Measurements from ENCODE around the gene CYP3A5.
"Not testable (repeated sequence)": the region's sequence is repeated elsewhere in the genome, so short reads cannot be mapped to it uniquely, and the experiment has no call there.

The CYP3A5 gene

GRCh38 chr7:99679400-99680191, at the start of gene CYP3A5:
Gene CYP3A5 (minus strand): TSS chr7:99679996. CDS start chr7:99679896, 100 bp downstream.
- Histone ChIP-seq H2AFZ (ENCODE audit: low read length) (no peak within 1 kb of the TSS), H3K4me1 (ENCODE audit: low read length) (no peaks in the 10 kb centered on the region), H3K27me3 (replicated peaks; ENCODE audit: insufficient read depth, low read length) (no peaks in the 10 kb centered on the region), H3F3A (ENCODE audit: insufficient read depth, low read length) (no peaks in the 10 kb centered on the region), H3K4me3 (ENCODE audit: low read length) (no peak within 1 kb of the TSS), H3K9ac (ENCODE audit: low read length) (no peak within 1 kb of the TSS), H3K9me2 (replicated peaks; ENCODE audit: insufficient read depth, low read length) (no peaks in the 10 kb centered on the region), H3K36me3 (replicated peaks; ENCODE audit: insufficient read depth, low read length) (no peaks in the 10 kb centered on the region), H3K27ac (ENCODE audit: low read length) (no peak within 1 kb of the TSS), H3K79me2 (ENCODE audit: low read length) (no peaks in the 10 kb centered on the region), H4K20me1 (ENCODE audit: insufficient read depth, low read length) (no peaks in the 10 kb centered on the region), H3K4me2 (ENCODE audit: low read depth, low read length) (no peak within 1 kb of the TSS), H3K9me3 (replicated peaks; ENCODE audit: insufficient read depth, low read length) (no peaks in the 10 kb centered on the region)
- no peak for DNase-seq
- no peak for TF ChIP-seq EZH2phosphoT487 (IDR thresholded peaks at IDR 0.05; ENCODE audit: low read length)
- TF ChIP-seq CTCF (IDR thresholded peaks at IDR 0.05; ENCODE audit: low read length) = no peak
- TF ChIP-seq EZH2 (optimal IDR thresholded peaks at IDR 0.05; ENCODE audit: low read depth, low read length) = no peak

- H2AFZ ChIP-seq (ENCODE audit: low read length) = no peak overlapping the region
- no peaks in the 10 kb centered on the region for H4K20me1 ChIP-seq (ENCODE audit: insufficient read depth, low read length)
- H3K36me3 ChIP-seq (replicated peaks; ENCODE audit: insufficient read depth, low read length) = no peaks in the 10 kb centered on the region
- no peaks in the 10 kb centered on the region for H3K9me2 ChIP-seq (replicated peaks; ENCODE audit: insufficient read depth, low read length)
- H3K4me2 ChIP-seq (ENCODE audit: low read depth, low read length) = no peak overlapping the region
- DNase-seq = no peak
- H3K9me3 ChIP-seq (replicated peaks; ENCODE audit: insufficient read depth, low read length) = no peaks in the 10 kb centered on the region
- no peak overlapping the region for H3K27ac ChIP-seq (ENCODE audit: low read length)
- no peaks in the 10 kb centered on the region for H3K79me2 ChIP-seq (ENCODE audit: low read length)
- no peaks in the 10 kb centered on the region for H3F3A ChIP-seq (ENCODE audit: insufficient read depth, low read length)
- TF ChIP-seq CTCF (IDR thresholded peaks at IDR 0.05; ENCODE audit: low read length) (no peak), EZH2phosphoT487 (IDR thresholded peaks at IDR 0.05; ENCODE audit: low read length) (no peak), EZH2 (optimal IDR thresholded peaks at IDR 0.05; ENCODE audit: low read depth, low read length) (no peak)
- H3K4me3 ChIP-seq (ENCODE audit: low read length) = no peak overlapping the region
- no peak overlapping the region for H3K9ac ChIP-seq (ENCODE audit: low read length)
- no peaks in the 10 kb centered on the region for H3K27me3 ChIP-seq (replicated peaks; ENCODE audit: insufficient read depth, low read length)
- no peaks in the 10 kb centered on the region for H3K4me1 ChIP-seq (ENCODE audit: low read length)
Observed at GRCh38 chr7:99728615-99729014, 48.8 kb upstream of the CYP3A5 start.

GRCh38 chr7:99723201-99723600, 43.4 kb upstream of the CYP3A5 start:
- H3K36me3 ChIP-seq (replicated peaks; ENCODE audit: insufficient read depth, low read length); H4K20me1 ChIP-seq (ENCODE audit: insufficient read depth, low read length); H3K9me2 ChIP-seq (replicated peaks; ENCODE audit: insufficient read depth, low read length); H3K4me3 ChIP-seq (ENCODE audit: low read length); H3F3A ChIP-seq (ENCODE audit: insufficient read depth, low read length); H2AFZ ChIP-seq (ENCODE audit: low read length); H3K4me2 ChIP-seq (ENCODE audit: low read depth, low read length); DNase-seq; H3K4me1 ChIP-seq (ENCODE audit: low read length); H3K27ac ChIP-seq (ENCODE audit: low read length); H3K9ac ChIP-seq (ENCODE audit: low read length); H3K27me3 ChIP-seq (replicated peaks; ENCODE audit: insufficient read depth, low read length); H3K79me2 ChIP-seq (ENCODE audit: low read length); H3K9me3 ChIP-seq (replicated peaks; ENCODE audit: insufficient read depth, low read length): not testable (repeated sequence)
